H1 (cell line): ENCODE results near the gene TNC.

Experiments
- EP300 ChIP-seq, 2 experiments: IDR thresholded peaks; 1 replicate in 1 of 2; 2 replicates in 1 of 2; pipeline ENCODE4 v1.6.1; 2011 to 2012; ENCODE audit warnings: low read depth in 2 of 2, low read length in 2 of 2, mild to moderate bottlenecking in 2 of 2, borderline replicate concordance in 1 of 2, inconsistent platforms in 1 of 2, moderate library complexity in 1 of 2
- EZH2 ChIP-seq: fragments of 200-600 bp; sonication (generic); IDR thresholded peaks from 2 replicates; pipeline ENCODE4 v1.7.1; 2012; ENCODE audit warnings: low read depth, mild to moderate bottlenecking, moderate library complexity, low read length, inconsistent platforms; ENCODE audit not compliant: severe bottlenecking
- NRF1 ChIP-seq: IDR thresholded peaks from 2 replicates; pipeline ENCODE4 v1.6.1; 2011; ENCODE audit warnings: mild to moderate bottlenecking, low read depth, low read length, improper control_type of control experiment
- PHF8 ChIP-seq: fragments of 200-600 bp; sonication (generic); conservative IDR thresholded peaks from 2 replicates; pipeline ENCODE4 v1.7.1; 2012; ENCODE audit warnings: low read depth, mild to moderate bottlenecking, inconsistent platforms, low read length, moderate library complexity
- POLR2A ChIP-seq, 2 experiments: IDR thresholded peaks; 1 replicate in 1 of 2; 2 replicates in 1 of 2; pipeline ENCODE4 v1.6.1; 2011; ENCODE audit warnings: low read depth in 2 of 2, low read length in 2 of 2, mild to moderate bottlenecking in 2 of 2; ENCODE audit errors: control extremely low read depth in 1 of 2
- POLR2AphosphoS5 ChIP-seq: IDR thresholded peaks from 2 replicates; pipeline ENCODE4 v1.6.1; 2011; ENCODE audit warnings: low read depth, low read length
- RNF2 ChIP-seq: fragments of 200-900, 300-1000 bp; sonication (generic); IDR thresholded peaks from 2 replicates; pipeline ENCODE4 v1.7.1; 2016; ENCODE audit warnings: borderline replicate concordance, low read depth, mild to moderate bottlenecking, antibody characterized with exemption, low read length; ENCODE audit not compliant: poor library complexity, severe bottlenecking; ENCODE audit errors: missing control alignments
- ZNF274 ChIP-seq: IDR thresholded peaks from 2 replicates; pipeline ENCODE4 v1.7.0; 2012; ENCODE audit warnings: low read length, borderline replicate concordance; ENCODE audit errors: extremely low read depth
- TF ChIP-seq, protein P1 (sequence below), 3 experiments: IDR thresholded peaks; 1 replicate in 2 of 3; 2 replicates in 1 of 3; pipeline versions ENCODE4 v1.5.1 to v1.6.1; 2011; ENCODE audit warnings: low read length in 3 of 3, mild to moderate bottlenecking in 3 of 3, inconsistent platforms in 2 of 3, low read depth in 1 of 3, moderate library complexity in 1 of 3; ENCODE audit not compliant: insufficient read depth in 1 of 3; ENCODE audit errors: control extremely low read depth in 1 of 3

DNA sequence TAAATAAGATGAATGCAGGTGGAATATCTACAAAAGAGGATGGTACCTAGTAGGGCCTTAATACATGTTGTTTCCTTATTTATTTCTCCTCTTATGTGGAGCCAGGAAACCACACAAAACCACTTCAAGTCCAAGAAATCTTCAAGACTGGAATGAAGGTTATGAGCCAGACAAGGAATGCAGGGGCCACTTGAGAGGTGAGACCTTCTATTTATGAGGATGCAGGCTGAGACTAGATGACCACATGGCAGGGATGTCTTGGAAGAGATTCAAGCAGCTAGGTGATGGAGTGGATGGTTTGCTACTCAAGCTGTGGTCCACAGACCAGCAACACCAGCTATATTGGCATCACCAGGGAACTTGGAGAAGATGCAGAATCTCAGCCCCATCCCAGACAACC, 92.2 kb downstream of the TNC start:
- TF ChIP-seq, protein P1, sequence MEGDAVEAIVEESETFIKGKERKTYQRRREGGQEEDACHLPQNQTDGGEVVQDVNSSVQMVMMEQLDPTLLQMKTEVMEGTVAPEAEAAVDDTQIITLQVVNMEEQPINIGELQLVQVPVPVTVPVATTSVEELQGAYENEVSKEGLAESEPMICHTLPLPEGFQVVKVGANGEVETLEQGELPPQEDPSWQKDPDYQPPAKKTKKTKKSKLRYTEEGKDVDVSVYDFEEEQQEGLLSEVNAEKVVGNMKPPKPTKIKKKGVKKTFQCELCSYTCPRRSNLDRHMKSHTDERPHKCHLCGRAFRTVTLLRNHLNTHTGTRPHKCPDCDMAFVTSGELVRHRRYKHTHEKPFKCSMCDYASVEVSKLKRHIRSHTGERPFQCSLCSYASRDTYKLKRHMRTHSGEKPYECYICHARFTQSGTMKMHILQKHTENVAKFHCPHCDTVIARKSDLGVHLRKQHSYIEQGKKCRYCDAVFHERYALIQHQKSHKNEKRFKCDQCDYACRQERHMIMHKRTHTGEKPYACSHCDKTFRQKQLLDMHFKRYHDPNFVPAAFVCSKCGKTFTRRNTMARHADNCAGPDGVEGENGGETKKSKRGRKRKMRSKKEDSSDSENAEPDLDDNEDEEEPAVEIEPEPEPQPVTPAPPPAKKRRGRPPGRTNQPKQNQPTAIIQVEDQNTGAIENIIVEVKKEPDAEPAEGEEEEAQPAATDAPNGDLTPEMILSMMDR (IDR thresholded peaks at IDR 0.05; ENCODE audit: control extremely low read depth in 1 of 3, insufficient read depth in 1 of 3, low read depth in 1 of 3, low read length in 3 of 3) = no peak
- TF ChIP-seq EZH2 (no peak), NRF1 (no peak), PHF8 (no peak), POLR2A (IDR thresholded peaks at IDR 0.05; ENCODE audit: control extremely low read depth in 1 of 2, low read depth in 2 of 2, low read length in 2 of 2) (no peak), ZNF274 (no peak), POLR2AphosphoS5 (no peak), RNF2 (no peak), EP300 (IDR thresholded peaks at IDR 0.05; ENCODE audit: borderline replicate concordance in 1 of 2, low read depth in 2 of 2, low read length in 2 of 2) (no peak)
